HepG2 (cell line): ENCODE data around the gene MRPL50. TPM values are rescaled to one million over a fixed set of nuclear protein-coding genes. Genes with fewer than 3 reads are reported as not detected.

ENCODE experiments used
- ARID5B ChIP-seq: IDR thresholded peaks from 2 replicates; pipeline ENCODE4 v1.4.0; 2020; ENCODE audit warnings: mild to moderate bottlenecking, missing genetic modification reagents
- HDAC1 ChIP-seq: sonication (generic); formaldehyde crosslinking; IDR thresholded peaks from 2 replicates; pipeline ENCODE4 v1.5.1; 2020; ENCODE audit warnings: mild to moderate bottlenecking, missing genetic modification reagents
- KDM6A ChIP-seq: IDR thresholded peaks from 2 replicates; pipeline ENCODE4 v1.6.1; 2016; ENCODE audit warnings: low read depth
- MIXL1 ChIP-seq: IDR thresholded peaks from 2 replicates; pipeline ENCODE4 v1.6.1; 2016
- PHB2 ChIP-seq: fragments of 450-650 bp; IDR thresholded peaks from 2 replicates; pipeline ENCODE4 v1.6.1; 2018; ENCODE audit not compliant: partially characterized antibody
- SETDB1 ChIP-seq: sonication (generic); formaldehyde crosslinking; IDR thresholded peaks from 2 replicates; pipeline ENCODE4 v1.5.1; 2020; ENCODE audit warnings: missing genetic modification reagents, mild to moderate bottlenecking, borderline replicate concordance
- SOX13 ChIP-seq, 3 experiments: fragments of 450-650 bp in 1 of 3; sonication (generic) in 1 of 3; formaldehyde crosslinking in 1 of 3; IDR thresholded peaks in 2 of 3; conservative IDR thresholded peaks in 1 of 3; 2 replicates each; pipeline versions ENCODE4 v1.5.0 to v1.6.1; 2016 to 2020; ENCODE audit warnings: antibody characterized with exemption in 1 of 3, mild to moderate bottlenecking in 1 of 3, missing compliant biosample characterization in 1 of 3, missing genetic modification reagents in 1 of 3, moderate library complexity in 1 of 3
- SRSF9 ChIP-seq: fragments of 200-400 bp; formaldehyde crosslinking; IDR thresholded peaks from 2 replicates; pipeline ENCODE4 v1.6.1; 2018; ENCODE audit warnings: borderline replicate concordance, mild to moderate bottlenecking, low read depth, low read length; ENCODE audit not compliant: insufficient read depth, poor library complexity, severe bottlenecking
- TCF7 ChIP-seq: sonication (generic); IDR thresholded peaks from 2 replicates; pipeline ENCODE4 v1.6.1; 2016; ENCODE audit warnings: antibody characterized with exemption, low read depth
- TOE1 ChIP-seq: sonication (generic); formaldehyde crosslinking; IDR thresholded peaks from 2 replicates; pipeline ENCODE4 v1.4.0; 2020; ENCODE audit warnings: mild to moderate bottlenecking, missing genetic modification reagents
- TRIM24 ChIP-seq: sonication (generic); formaldehyde crosslinking; IDR thresholded peaks from 2 replicates; pipeline ENCODE4 v1.8.0; 2022; ENCODE audit warnings: mild to moderate bottlenecking, missing genetic modification reagents
- ZFP82 ChIP-seq: sonication (generic); formaldehyde crosslinking; IDR thresholded peaks from 2 replicates; pipeline ENCODE4 v1.5.1; 2020; ENCODE audit warnings: mild to moderate bottlenecking, missing genetic modification reagents, borderline replicate concordance
- ZMYM2 ChIP-seq: sonication (generic); formaldehyde crosslinking; IDR thresholded peaks from 2 replicates; pipeline ENCODE4 v1.8.0; 2022; ENCODE audit warnings: mild to moderate bottlenecking, missing genetic modification reagents
- ZNF225 ChIP-seq: sonication (generic); formaldehyde crosslinking; IDR thresholded peaks from 2 replicates; pipeline ENCODE4 v1.4.0; 2020; ENCODE audit warnings: mild to moderate bottlenecking, missing genetic modification reagents
- polyA plus RNA-seq, 8 experiments: library from polyadenylated mRNA; depleted of rRNA in 3 of 8; stranded (reverse) in 7 of 8; unstranded in 1 of 8; fragments of >200 nt; fragmentation: Illumina TruSeq in 4 of 8; extraction: Trizol in 4 of 8; gene quantifications; 2 replicates each; pipeline versions ENCODE4 v1.2.1 to v1.2.3, GENCODE V29; 2011 to 2016; ENCODE audit warnings: low read depth in 4 of 8, missing spikeins in 1 of 8, mixed read lengths in 1 of 8; ENCODE audit not compliant: insufficient read depth in 1 of 8
- total RNA-seq, 5 experiments: library from RNA; depleted of rRNA; stranded (reverse); fragments of >200 nt; fragmentation: Illumina TruSeq; extraction: Trizol; gene quantifications; 2 replicates each; pipeline ENCODE4 v1.2.3, GENCODE V29; 2016; ENCODE audit warnings: low read depth in 1 of 5
- TF ChIP-seq, protein P1 (sequence below): sonication (generic); formaldehyde crosslinking; IDR thresholded peaks from 2 replicates; pipeline ENCODE4 v1.4.0; 2020; ENCODE audit warnings: missing genetic modification reagents, borderline replicate concordance
- TF ChIP-seq, protein P2 (sequence below): IDR thresholded peaks from 2 replicates; pipeline ENCODE4 v1.6.1; 2012; ENCODE audit warnings: inconsistent platforms
- TF ChIP-seq, protein P3 (sequence below): IDR thresholded peaks from 2 replicates; pipeline ENCODE4 v1.6.1; 2016

MRPL50 gene
- total and polyA plus RNA-seq, 2 of the 13 experiments (the other 11 are each of a cell fraction or from before 2014, with no cell fraction given), result 37.1 to 70.0 TPM

DNA sequence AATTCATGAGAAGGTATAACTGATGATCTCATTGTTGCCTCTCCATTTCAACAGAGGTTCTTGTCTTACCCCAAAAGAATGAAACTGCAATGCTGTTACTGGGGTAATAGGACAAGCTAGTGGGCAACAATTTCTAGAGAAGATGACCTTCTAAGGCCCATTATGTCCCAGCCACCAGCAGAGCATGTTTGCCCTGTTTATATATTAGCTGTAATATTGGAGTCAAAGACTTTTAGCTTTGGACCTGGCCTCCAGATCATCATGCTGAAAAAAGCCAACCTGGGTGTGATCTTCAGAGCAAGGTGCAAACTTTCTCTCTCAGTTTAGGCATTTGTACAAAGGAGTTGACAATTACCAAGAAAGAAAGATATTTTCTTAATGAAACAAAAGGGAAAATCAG lies 33.8 kb upstream of the MRPL50 start (continued):
- TF ChIP-seq ARID5B (CRISPR knock-in tag) (0 out of 2 replicates have a peak, but pooled peaks have one; percentile 28), PHB2 (no peak), SRSF9 (no peak), TRIM24 (no peak), SETDB1 (no peak), SOX13 (IDR thresholded peaks at IDR 0.05) (no peak), SOX13 (CRISPR knock-in tag; conservative IDR thresholded peaks at IDR 0.05 in 1 of 2, IDR thresholded peaks at IDR 0.05 in 1 of 2) (no peak), HDAC1 (CRISPR knock-in tag) (no peak; the same call in 1 of the 2 replicates), TOE1 (CRISPR knock-in tag) (0 out of 2 replicates have a peak, but pooled peaks have one; percentile 40), ZFP82 (CRISPR knock-in tag) (0 out of 2 replicates have a peak, but pooled peaks have one; percentile 18), ZMYM2 (CRISPR knock-in tag) (peak; percentile 51; the same call in 1 of the 2 replicates), ZNF225 (CRISPR knock-in tag) (no peak), KDM6A (CRISPR knock-in tag) (0 out of 2 replicates have a peak, but pooled peaks have one; percentile 35), TCF7 (no peak), MIXL1 (CRISPR knock-in tag) (no peak)
- TF ChIP-seq, protein P1, sequence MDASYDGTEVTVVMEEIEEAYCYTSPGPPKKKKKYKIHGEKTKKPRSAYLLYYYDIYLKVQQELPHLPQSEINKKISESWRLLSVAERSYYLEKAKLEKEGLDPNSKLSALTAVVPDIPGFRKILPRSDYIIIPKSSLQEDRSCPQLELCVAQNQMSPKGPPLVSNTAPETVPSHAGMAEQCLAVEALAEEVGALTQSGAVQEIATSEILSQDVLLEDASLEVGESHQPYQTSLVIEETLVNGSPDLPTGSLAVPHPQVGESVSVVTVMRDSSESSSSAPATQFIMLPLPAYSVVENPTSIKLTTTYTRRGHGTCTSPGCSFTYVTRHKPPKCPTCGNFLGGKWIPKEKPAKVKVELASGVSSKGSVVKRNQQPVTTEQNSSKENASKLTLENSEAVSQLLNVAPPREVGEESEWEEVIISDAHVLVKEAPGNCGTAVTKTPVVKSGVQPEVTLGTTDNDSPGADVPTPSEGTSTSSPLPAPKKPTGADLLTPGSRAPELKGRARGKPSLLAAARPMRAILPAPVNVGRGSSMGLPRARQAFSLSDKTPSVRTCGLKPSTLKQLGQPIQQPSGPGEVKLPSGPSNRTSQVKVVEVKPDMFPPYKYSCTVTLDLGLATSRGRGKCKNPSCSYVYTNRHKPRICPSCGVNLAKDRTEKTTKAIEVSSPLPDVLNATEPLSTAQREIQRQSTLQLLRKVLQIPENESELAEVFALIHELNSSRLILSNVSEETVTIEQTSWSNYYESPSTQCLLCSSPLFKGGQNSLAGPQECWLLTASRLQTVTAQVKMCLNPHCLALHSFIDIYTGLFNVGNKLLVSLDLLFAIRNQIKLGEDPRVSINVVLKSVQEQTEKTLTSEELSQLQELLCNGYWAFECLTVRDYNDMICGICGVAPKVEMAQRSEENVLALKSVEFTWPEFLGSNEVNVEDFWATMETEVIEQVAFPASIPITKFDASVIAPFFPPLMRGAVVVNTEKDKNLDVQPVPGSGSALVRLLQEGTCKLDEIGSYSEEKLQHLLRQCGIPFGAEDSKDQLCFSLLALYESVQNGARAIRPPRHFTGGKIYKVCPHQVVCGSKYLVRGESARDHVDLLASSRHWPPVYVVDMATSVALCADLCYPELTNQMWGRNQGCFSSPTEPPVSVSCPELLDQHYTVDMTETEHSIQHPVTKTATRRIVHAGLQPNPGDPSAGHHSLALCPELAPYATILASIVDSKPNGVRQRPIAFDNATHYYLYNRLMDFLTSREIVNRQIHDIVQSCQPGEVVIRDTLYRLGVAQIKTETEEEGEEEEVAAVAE (CRISPR knock-in tag), result no peak
- TF ChIP-seq, protein P2, sequence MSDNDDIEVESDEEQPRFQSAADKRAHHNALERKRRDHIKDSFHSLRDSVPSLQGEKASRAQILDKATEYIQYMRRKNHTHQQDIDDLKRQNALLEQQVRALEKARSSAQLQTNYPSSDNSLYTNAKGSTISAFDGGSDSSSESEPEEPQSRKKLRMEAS, result 0 out of 2 replicates have a peak, but pooled peaks have one; percentile 12
- TF ChIP-seq, protein P3, sequence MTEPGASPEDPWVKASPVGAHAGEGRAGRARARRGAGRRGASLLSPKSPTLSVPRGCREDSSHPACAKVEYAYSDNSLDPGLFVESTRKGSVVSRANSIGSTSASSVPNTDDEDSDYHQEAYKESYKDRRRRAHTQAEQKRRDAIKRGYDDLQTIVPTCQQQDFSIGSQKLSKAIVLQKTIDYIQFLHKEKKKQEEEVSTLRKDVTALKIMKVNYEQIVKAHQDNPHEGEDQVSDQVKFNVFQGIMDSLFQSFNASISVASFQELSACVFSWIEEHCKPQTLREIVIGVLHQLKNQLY, result 0 out of 2 replicates have a peak, but pooled peaks have one; percentile 45
